HPDE6-E6E7 (cell line): ENCODE measurements around the gene KCNQ4.

Experiments used
- DNase-seq: peaks from one replicate; pipeline ENCODE4 v3.0.0; 2011; ENCODE audit warnings: missing footprints; ENCODE audit errors: extremely low spot score

The KCNQ4 gene

DNA sequence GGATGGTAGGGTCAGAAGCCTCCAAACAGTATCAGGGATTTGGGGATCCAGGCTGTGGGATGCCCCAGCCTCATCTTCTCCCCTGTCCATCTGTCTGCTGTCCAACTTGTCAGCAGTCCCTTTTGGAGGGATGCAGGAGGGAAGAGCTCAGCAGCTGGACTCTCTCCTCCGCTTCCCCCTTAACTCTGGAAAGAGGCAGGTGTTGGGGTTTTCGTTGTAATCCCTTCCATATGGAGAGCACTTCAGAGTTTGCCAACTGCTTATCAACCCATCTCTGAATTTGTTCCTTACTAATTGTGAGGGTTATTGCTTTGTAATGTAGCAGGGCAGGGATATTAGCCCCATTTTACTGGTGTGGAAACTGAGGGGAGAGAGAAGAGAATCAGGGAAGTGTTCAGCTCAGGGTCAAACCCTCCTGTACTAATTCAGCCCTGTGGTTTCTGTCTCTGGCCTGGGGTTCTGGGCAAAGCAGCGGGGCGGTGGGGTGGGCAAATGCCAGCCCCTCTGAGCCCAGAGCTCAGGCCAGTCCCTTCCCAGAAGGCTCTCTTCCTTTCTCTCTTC, 75.3 kb downstream of the KCNQ4 start:
- DNase-seq: no peak

DNA sequence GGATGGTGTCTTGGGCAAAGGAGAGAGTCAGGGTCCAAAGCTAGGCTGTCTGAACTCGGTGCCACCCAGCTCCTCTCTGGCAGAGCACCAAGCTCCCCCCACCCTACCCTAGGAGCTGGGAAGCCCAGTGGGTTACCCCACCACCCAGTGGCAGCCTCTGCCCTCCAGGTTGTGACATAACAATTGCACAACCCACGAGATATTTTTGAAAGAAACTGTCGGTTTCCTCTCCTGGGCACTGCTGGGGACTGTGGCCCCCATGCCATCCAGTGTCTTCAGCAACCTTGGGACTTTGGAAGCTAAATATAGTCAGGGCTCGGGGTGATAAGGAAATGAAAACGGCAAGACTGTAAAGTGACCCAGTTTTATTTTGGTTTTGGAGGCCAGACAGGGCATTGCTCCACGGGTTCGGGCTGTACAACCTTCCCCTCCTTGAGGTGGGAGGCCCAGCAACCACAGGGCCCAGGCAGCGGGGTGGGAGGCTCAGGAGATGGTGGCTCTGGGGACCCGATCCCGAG, 77.2 kb downstream of the KCNQ4 start:
- DNase-seq: no peak

DNA sequence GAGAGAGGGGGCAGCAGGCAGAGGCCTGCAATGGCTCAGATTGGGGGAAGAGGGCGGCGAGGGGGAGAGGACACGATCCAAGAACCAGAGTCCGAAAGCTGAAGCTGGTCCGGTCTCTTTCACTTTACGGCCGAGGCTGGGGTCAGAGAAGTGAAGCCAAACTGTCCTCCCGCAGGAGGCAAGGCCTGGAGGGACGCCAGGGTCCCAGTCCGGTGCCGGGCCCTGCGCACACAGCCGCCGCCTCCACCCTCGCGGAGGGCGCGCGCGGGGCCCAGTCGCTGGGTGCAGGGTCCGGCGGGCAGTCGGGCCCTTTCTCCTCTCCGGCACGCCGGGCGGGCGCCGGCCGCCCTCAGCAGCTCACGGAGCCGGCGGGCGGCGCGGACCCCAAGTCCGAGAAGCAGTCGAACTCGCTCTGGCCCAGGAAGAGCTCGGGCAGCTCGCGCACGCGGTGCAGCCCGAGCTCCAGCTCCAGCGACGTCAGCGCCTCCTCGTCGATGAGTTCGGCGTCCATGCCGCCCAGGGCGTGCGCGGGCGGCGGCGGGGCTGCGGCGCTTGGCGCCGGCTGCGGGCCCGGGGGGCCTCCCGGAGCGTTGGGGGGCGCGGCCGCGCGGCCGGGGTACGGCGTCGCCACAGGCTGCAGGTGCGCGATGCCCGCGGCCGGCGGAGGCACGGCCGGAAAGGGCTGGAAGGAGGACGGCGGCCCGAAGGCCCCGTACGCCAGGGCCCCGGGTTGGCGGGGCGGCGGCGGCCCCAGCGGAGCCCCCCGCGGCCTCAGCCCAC, 77.8 kb downstream of the KCNQ4 start:
- DNase-seq: no peak

DNA sequence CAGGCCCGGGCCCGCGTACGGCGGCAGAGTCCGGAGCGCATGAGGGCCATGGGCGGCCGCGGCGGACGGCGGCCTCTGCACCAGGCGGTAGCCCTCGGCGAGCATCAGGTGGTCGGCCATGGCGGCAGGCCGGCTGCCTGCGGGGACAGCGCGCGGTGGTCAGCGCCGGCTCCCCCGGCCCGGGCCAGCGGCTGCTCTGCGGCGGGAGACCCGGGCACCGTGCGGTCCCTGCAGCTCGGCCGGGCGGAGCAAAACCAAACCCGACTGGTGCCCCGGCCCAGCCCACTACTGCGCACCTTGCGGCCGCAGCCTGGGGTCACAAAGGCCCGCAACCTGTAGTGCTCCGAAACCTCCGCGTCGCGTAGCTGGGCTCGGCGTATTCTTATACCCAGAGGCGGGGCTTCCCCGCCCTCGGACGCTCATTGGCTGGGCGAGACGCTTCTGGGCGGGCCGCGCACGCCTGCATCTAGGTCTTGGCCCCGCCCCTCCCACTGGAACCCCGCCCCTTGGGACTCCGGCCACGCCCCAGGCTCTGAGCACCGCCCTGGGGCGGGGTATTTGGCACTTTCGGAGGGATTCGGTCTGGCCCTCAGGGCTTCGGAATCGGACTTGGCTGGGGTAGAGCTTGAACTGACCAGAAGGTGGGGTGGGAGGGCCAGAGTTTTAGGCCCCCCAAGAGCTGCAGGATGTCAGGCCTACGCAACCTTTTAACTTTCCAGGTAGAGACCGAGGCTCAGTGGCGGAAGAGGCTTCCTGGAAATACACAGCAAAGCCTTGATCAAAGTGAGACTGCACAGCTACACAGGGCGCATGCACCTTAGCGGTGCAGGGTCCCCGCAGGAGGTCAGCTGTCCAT, 78.6 kb downstream of the KCNQ4 start, which contains the start of gene CITED4:
TSS of gene CITED4 (minus strand) at position 356 of the 856 bp plus-strand sequence. CDS start at position 120, 236 bp downstream.
- DNase-seq: peak; percentile 78

DNA sequence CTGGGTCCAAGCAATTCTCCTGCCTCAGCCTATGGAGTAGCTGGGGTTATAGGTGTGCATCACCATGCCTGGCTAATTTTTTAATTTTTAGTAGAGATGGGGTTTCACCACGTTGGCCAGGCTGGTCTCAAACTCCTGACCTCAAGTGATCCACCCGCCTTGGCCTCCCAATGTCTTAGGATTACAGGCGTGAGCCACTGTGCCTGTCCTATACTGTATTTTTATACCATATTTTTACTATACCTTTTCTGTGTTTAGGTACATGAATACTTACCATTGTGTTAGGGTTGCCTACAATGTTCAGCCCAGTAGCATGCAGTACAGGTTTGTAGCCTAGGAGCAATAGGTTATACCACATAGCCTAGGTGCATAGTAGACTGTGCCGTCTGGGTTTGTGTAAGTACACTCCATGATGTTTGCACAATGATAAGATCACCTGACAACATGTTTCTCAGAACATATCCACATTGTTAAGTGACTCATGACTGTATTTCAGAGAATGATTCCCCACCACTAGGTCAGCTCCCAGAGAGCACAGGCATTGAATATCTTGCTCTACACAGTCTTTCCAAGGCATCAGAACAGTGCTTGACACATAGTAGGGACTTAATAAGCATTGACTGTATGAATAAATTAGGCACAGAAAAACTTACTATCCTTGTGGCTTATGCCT, 84.6 kb downstream of the KCNQ4 start:
- DNase-seq: no peak

DNA sequence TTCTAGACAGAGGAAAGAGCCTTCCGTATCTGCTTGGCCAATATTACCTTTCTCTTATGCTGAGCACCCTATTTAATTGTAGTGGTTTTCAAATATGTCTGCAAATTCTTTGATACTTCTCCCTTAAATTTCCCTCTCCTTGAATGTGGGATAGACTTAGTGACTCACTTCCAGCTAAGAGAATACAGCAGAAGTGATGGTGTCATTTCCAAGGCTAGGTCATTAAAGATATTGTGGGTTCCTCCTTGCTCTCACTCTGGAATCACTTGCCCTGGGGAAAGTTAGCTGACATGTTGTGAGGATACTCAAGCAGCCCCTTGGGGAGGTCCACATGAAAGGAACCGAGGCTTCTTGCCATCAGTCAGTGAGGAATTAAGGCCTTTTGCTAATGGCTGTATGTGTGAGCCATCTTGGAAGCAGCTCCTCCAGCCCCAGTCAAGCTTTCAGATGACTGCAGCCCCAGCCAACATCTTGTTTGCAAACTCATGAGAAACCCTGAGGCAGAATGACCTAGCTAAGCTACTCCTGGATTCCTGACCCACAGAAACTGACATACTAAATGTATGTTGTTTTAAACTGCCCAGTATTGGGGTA, 86.6 kb downstream of the KCNQ4 start:
- DNase-seq: no peak

DNA sequence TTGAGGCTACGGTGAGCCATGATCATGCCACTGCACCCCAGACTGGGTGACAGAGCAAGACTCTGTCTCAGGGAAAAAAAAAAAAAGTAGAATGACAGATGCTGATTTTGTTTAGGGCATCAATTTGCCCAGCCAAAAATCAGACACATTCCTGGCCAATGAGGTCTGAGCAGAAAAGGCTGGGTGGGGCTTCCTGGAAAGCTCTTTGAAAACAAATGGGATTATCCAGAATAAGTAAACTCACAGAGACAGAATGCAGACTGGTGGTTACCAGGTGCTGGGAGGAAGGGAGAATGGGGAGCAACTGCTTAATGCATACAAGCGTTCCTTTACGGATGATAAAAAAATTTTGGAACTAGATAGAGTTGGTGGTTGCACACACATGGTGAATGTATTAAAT, 88.7 kb downstream of the KCNQ4 start:
- DNase-seq: no peak

DNA sequence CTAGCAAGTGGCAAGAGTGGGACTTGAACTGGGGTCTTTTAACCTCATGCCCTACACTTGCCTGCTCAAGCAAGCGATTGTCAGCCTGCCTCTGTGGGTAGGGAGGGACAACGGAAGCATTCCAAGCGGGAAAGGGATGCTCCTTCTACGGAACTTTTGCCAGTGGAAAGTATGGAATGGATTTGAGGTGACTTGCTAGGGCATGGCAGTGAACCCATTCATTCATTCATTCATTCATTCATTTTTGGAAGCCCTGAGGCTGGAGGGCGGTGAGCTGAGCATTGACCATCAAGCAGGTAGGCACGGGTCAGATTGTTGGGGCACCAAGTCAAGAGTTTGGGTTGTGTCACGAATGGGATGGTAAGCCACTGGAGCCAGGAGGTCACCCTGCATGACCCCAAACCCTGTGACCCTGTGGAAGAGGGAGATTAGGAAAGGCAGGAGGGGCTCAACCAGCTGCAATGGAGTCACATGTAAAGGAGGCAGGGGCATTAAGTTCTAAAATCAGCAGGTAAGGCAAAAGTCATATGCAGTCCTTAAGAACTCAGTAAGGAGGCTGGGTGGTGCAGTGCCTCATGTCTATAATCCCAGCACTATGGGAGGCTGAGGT, 90.4 kb downstream of the KCNQ4 start:
- no peak for DNase-seq

DNA sequence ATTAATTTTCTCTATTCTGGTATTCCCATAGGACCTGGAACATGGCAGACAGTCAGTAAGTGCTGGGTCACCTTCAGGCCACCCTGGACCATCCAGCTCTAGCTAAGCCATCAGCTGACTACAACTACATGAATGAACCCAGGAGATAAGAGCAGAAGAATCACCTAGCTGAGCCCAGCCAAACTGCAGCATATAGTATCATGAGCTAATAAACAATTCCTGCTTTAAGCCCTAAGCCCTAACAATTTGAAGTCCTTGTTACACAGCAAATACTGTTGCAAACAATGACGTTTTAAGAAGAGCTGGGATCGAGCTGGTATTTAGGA, 92.8 kb downstream of the KCNQ4 start:
- DNase-seq: no peak

DNA sequence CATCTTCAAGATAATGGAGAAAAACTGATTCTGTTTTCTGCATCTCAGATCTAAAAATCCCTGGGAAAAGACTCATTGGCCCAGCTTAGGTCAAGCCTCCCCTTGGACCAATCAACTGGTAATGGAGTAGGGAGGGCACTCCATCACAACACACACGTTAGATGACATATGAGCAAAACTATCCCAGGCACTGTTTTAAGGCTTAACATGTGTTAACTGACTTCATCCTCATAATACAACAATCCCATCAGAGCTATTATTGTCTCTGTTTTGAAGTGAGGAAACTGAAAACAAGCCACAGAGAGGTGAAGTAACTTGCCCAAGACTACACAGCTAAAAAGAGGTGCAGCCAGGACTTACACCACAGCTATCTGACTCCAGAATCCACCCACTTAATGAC, 93.3 kb downstream of the KCNQ4 start:
- no peak for DNase-seq

DNA sequence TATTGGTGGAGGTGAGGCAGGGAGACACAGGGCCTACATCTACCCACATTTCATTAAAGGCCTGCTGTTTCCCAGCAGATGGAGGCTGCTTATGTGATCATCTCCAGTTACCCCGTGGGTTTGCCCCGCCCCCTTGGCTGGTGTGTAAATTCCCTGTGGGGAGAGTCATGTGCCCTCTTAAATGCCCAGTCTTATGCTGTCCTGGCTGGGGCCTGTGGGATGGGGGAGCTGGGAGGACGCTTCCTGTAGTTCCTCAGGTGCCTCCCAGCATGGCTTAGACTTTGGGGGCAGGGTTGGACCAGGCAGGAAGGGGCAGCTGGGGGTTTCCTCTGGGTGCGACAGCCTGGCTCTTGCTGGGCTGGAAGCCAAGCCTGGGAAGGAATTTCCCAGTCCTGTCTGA, 94.1 kb downstream of the KCNQ4 start:
- peak; percentile 49 for DNase-seq

DNA sequence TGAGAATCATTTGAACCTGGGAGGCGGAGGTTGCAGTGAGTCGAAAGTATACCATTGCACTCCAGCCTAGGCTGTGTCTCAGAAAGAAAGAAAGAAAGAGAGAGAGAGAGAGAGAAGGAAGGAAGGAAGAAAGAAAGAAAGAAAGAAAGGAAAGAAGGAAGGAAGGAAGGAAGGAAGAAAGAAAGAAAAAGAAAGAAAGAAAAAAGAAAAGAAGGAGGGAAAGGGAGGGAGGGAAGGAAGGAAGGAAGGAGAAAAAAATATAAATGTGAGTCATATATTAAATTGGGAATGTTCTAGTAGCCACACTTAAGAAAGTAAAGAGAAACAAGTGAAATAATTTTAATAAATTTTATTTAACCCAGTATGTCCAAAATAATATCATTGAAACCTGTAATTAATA, 95.3 kb downstream of the KCNQ4 start:
- no peak for DNase-seq

DNA sequence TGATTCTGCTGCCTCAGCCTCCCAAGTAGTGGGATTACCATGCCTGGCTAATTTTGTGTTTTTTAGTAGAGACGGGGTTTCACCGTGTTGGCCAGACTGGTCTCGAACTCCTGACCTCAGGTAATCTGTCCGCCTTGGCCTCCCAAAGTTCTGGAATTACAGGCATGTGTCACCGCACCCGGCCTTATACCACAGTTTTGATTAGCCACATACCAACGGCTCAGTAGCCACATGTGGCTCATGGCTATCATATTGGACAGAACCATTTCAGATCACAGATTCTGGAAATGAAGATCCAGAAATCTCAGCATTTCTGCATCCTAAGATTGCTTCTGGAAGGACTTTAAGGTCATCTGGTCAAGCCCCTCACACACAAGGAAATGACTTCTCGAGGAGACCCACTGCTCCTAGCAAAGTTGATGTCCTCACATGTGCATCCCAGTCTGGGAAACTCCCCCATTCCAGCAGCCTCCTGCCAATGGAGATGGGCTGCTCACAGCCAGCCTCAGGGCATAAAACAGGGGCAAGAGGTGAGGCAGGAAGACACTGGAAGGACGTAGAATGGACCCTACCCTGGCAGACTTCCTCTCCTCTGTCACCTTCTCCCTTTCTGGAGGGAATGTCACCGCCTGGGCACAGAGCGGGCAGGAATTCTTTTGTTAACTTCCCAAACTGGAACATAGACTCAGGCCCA, 96.0 kb downstream of the KCNQ4 start:
- DNase-seq: no peak

DNA sequence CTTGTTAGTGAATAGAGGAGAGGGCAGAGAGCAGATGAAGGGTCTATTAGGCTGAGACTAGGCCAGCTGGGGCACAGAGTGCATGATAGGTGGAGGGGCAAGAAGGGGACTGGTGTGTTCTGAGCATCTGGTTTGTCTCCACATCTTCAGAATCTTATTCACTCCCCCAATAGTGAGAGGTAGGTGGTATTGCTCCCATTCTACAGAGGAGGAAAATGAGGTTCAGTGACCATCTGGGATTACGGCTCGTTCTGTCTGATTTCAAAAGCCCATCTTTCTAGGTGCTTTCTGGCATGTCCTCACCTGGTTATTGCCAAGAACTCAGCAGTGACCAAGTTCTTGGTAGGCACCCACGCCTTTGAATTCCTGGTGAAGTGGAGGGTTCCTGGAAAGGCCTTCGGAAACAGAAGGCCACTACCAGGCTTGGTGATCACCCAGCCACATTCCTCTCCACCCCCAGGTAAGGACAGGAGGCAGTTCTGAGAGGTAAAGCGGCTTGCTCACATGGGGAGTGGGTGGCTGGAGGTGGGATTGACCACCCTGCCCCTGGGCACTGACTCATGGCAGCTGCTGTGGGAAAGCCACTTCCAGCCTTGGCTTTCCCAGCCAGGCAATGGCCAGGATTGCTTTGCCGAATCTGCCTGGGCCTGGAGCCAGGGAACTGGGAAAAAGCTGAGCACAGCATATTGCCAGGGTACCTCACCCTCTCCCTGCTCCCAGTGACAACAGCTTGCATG, 97.4 kb downstream of the KCNQ4 start:
- no peak for DNase-seq

DNA sequence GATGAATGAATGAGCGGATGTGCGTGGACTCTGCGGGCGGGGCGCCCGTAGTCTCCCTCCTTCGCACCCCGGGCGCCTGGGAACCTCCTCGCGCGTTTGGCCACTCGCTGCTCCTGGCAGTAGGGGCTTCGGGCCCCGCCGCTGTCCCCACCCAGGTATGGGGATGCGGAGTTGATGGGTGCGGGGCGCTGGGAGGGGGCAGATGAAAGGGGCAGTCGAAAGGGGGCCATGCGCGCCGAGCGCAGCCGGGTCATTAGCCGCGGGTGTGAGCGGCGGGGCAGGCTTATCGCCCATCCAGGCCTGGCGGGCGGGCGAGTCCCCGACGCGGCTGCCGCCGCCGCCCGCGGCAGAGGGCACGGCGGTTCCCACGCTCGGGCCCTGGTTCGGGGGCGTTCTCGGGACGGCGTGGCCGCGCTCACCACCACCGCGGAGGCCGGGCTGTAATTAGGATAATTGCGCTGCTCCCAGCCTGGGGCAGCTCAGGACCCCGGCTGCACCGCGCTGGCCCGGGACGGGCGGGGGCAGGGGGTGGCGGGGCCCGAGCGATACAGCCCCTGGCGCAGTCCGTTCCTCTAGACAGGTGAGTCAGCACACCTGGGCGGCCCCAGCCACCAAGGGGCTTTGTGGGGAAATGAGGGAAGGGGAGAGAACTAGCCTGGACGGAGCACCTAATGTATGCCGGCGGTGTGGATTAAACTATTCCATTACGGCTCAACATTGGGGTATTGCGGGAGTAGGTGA, 100.6 kb downstream of the KCNQ4 start:
- no peak for DNase-seq

DNA sequence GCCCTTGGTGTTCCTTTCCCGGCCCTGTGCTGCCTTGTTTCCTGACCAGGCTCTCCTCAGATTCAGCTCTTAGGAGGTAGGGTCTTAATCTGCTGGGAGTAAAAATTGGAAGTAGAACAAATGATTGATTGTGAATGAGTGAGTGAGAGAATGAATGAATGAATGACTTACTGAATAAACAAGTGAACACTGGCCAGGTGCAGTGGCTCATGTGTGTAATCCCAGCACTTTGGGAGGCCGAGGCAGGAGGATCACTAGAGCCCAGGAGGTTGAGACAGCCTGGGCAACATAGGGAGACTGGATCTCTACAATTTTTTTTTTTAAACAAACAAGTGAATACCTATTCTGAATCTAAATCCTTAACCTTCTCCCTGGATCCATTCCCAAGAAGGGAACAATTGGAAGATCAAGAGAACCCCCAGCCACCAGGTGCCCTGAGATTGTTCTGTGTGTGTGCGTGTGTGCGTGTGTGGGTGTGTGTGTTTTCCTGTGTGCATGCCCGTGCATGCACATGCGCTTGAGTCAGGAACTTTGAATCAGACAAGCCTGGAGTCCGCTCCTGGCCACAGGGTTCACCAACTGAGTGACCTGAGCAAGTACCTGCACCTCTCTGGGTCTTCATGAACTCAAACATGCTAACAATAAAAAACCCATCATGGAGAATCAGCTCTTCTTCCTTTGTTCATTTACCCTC, 102.9 kb downstream of the KCNQ4 start:
- DNase-seq: peak; percentile 50

DNA sequence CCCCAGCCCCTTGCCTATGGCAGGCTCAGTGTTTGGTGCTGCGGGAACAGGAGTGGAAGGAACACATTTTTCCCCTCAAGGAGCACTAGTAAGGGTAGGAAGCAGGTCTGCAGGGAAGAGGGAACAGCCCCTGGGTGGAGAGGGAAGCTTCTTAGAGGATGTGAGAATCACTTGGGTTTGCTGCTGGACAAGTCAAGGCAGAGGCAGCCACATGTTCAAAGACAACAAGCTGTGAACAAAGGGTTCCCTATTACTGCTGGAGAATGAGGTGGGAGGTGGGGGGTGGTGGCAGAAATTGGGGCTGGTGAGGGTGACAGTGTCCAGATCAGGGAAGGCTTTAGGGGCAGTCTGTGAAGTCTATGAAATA, 103.4 kb downstream of the KCNQ4 start:
- no peak for DNase-seq

DNA sequence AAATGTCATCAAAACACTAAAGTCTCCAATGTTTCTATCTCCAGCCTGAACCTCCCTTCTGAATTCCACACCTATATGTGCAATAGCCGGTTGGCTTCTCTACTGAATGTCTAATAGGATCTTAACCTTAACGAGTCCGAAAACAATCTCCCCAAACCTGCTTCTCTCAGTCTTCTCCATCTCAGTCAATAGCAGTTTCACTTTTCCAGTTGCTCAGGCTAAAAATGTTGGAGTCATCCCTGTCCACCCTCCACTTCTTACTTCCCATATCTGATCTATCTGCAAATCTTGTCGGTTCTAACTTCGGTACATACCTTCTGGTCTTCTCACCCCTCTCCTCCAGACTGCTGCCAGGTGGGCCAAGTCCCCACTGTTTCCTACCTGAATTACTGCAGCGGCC, 104.1 kb downstream of the KCNQ4 start:
- no peak for DNase-seq
